ENCODE data around the gene NAT8L.

GRCh38 chr4:2066011-2066551 is 7.0 kb downstream of the NAT8L start:
- TF ChIP-seq CTCF (optimal IDR thresholded peaks at IDR 0.05 in 1 of 3, IDR thresholded peaks at IDR 0.05 in 1 of 3, conservative IDR thresholded peaks at IDR 0.05 in 1 of 3; ENCODE audit: extremely low read depth in 1 of 3, insufficient read depth in 2 of 3, low read length in 3 of 3): no peak
- no peak for TF ChIP-seq EZH2 (IDR thresholded peaks at IDR 0.05; ENCODE audit: low read length)

Data from keratinocyte (primary cell).